GM23338 (cell line): Measurements from ENCODE around the gene KRTAP5-2. TPM values are rescaled to one million over a fixed set of nuclear protein-coding genes. Genes with fewer than 3 reads are reported as not detected.

Source experiments
- ATAC-seq: fragments of 200-7000 bp; cut with Tn5 transposase; 3 replicates; pipeline ENCODE4 v1.9.1; 2020
- DNase-seq: peaks from one replicate; pipeline ENCODE4 v3.0.0-alpha.2; 2015; ENCODE audit warnings: low spot score
- H2AFZ ChIP-seq: fragments of 200-600 bp; sonication (generic); 2 replicates; pipeline ENCODE4 v1.8.0; 2016; ENCODE audit warnings: antibody characterized with exemption, mild to moderate bottlenecking, moderate library complexity
- H3F3A ChIP-seq: fragments of 200-600 bp; sonication (generic); replicated peaks from 2 replicates; pipeline ENCODE4 v1.8.0; 2017; ENCODE audit warnings: antibody characterized with exemption, mixed run types, low read depth
- H3K27ac ChIP-seq: fragments of 200-600 bp; sonication (generic); 2 replicates; pipeline ENCODE4 v1.6.1; 2016; ENCODE audit warnings: low read depth
- H3K27me3 ChIP-seq: fragments of 200-600 bp; sonication (generic); 2 replicates; pipeline ENCODE4 v1.8.0; 2016; ENCODE audit warnings: mild to moderate bottlenecking, mixed run types, moderate library complexity; ENCODE audit not compliant: insufficient read depth
- H3K36me3 ChIP-seq: fragments of 200-600 bp; sonication (generic); 2 replicates; pipeline ENCODE4 v1.8.0; 2016; ENCODE audit warnings: mild to moderate bottlenecking; ENCODE audit not compliant: insufficient read depth
- H3K4me1 ChIP-seq: fragments of 200-600 bp; sonication (generic); 2 replicates; pipeline ENCODE4 v1.8.0; 2016; ENCODE audit warnings: mild to moderate bottlenecking, moderate library complexity; ENCODE audit not compliant: insufficient read depth
- H3K4me2 ChIP-seq: fragments of 200-600 bp; sonication (generic); 2 replicates; pipeline ENCODE4 v1.7.1; 2017; ENCODE audit warnings: mixed run types
- H3K4me3 ChIP-seq: fragments of 200-600 bp; sonication (generic); 2 replicates; pipeline ENCODE4 v1.6.1; 2016; ENCODE audit warnings: mixed run types
- H3K79me2 ChIP-seq: fragments of 200-600 bp; sonication (generic); replicated peaks from 2 replicates; pipeline ENCODE4 v1.8.0; 2017; ENCODE audit warnings: mild to moderate bottlenecking; ENCODE audit not compliant: insufficient read depth
- H3K9me2 ChIP-seq: fragments of 200-600 bp; sonication (generic); 2 replicates; pipeline ENCODE4 v1.8.0; 2017; ENCODE audit not compliant: insufficient read depth
- H4K20me1 ChIP-seq: fragments of 200-600 bp; sonication (generic); replicated peaks from 2 replicates; pipeline ENCODE4 v1.8.0; 2017; ENCODE audit warnings: mild to moderate bottlenecking; ENCODE audit not compliant: insufficient read depth
- H3K27ac Mint-ChIP-seq: 2 replicates; pipeline ENCODE4 v1.8.0; 2020; ENCODE audit warnings: inconsistent platforms, mild to moderate bottlenecking, moderate library complexity, mixed read lengths
- H3K27me3 Mint-ChIP-seq: 3 replicates; pipeline ENCODE4 v1.8.0; 2022; ENCODE audit warnings: low read depth, mild to moderate bottlenecking, moderate library complexity, mixed read lengths, inconsistent platforms; ENCODE audit not compliant: insufficient read depth, poor library complexity
- H3K36me3 Mint-ChIP-seq: 3 replicates; pipeline ENCODE4 v1.8.0; 2021; ENCODE audit warnings: low read depth, mild to moderate bottlenecking, inconsistent platforms, moderate library complexity, mixed read lengths
- H3K4me1 Mint-ChIP-seq: 3 replicates; pipeline ENCODE4 v1.8.0; 2020; ENCODE audit warnings: mild to moderate bottlenecking, inconsistent platforms, mixed read lengths
- H3K4me3 Mint-ChIP-seq: 3 replicates; pipeline ENCODE4 v1.8.0; 2021; ENCODE audit warnings: moderate library complexity, mild to moderate bottlenecking, inconsistent platforms, mixed read lengths
- H3K9me3 Mint-ChIP-seq: 3 replicates; pipeline ENCODE4 v1.8.0; 2020; ENCODE audit warnings: moderate library complexity, mild to moderate bottlenecking, inconsistent platforms, mixed read lengths
- CREB1 ChIP-seq: fragments of 250-450 bp; sonication (Bioruptor Pico); IDR thresholded peaks from 2 replicates; pipeline ENCODE4 v1.5.0; 2020; ENCODE audit warnings: low read depth, mild to moderate bottlenecking, moderate library complexity
- CTCF ChIP-seq, 2 experiments: fragments of 200-600 bp in 1 of 2; sonication (generic) in 1 of 2; conservative IDR thresholded peaks; 2 replicates each; pipeline versions ENCODE4 v1.5.1 to v1.6.1; 2016 to 2017; ENCODE audit warnings: antibody characterized with exemption in 2 of 2, low read depth in 2 of 2, mild to moderate bottlenecking in 2 of 2, moderate library complexity in 1 of 2
- ETS1 ChIP-seq: IDR thresholded peaks from 2 replicates; pipeline ENCODE4 v1.6.1; 2016; ENCODE audit warnings: antibody characterized with exemption
- EZH2 ChIP-seq: fragments of 200-600 bp; sonication (generic); IDR thresholded peaks from one replicate; pipeline ENCODE4 v1.8.0; 2017; ENCODE audit warnings: antibody characterized with exemption, mild to moderate bottlenecking, low read depth; ENCODE audit not compliant: unreplicated experiment
- EZH2phosphoT487 ChIP-seq: fragments of 200-600 bp; sonication (generic); IDR thresholded peaks from one replicate; pipeline ENCODE4 v1.8.1; 2018; ENCODE audit warnings: antibody characterized with exemption; ENCODE audit not compliant: unreplicated experiment
- JUNB ChIP-seq: IDR thresholded peaks from one replicate; pipeline ENCODE4 v1.6.1; 2016; ENCODE audit warnings: antibody characterized with exemption; ENCODE audit not compliant: unreplicated experiment
- NANOG ChIP-seq: IDR thresholded peaks from 2 replicates; pipeline ENCODE4 v1.6.1; 2016; ENCODE audit warnings: antibody characterized with exemption, borderline replicate concordance
- POLR2AphosphoS5 ChIP-seq: IDR thresholded peaks from 2 replicates; pipeline ENCODE4 v1.6.1; 2016; ENCODE audit warnings: antibody characterized with exemption, low read depth
- REST ChIP-seq: IDR thresholded peaks from one replicate; pipeline ENCODE4 v1.6.1; 2018; ENCODE audit warnings: antibody characterized with exemption; ENCODE audit not compliant: unreplicated experiment
- STAT1 ChIP-seq: IDR thresholded peaks from one replicate; pipeline ENCODE4 v1.6.1; 2016; ENCODE audit warnings: antibody characterized with exemption; ENCODE audit not compliant: unreplicated experiment
- ZNF114 ChIP-seq: fragments of 250-450 bp; sonication (Bioruptor Pico); IDR thresholded peaks from 2 replicates; pipeline ENCODE4 v1.5.0; 2020; ENCODE audit warnings: mild to moderate bottlenecking, moderate library complexity
- ZNF331 ChIP-seq: fragments of 250-450 bp; sonication (Bioruptor Pico); IDR thresholded peaks from 2 replicates; pipeline ENCODE4 v1.5.0; 2020; ENCODE audit warnings: low read depth, mild to moderate bottlenecking, moderate library complexity
- ZNF462 ChIP-seq: fragments of 250-450 bp; sonication (Bioruptor Pico); IDR thresholded peaks from 2 replicates; pipeline ENCODE4 v1.5.0; 2020; ENCODE audit warnings: mild to moderate bottlenecking, moderate library complexity
- polyA plus RNA-seq: library from polyadenylated mRNA; unstranded; fragments of >200 nt; fragmentation: Nextera tagmentation; extraction: Ambion mirVana; gene quantifications from 2 replicates; pipeline ENCODE4 v1.2.1, GENCODE V29; 2016
- total RNA-seq: library from RNA; depleted of rRNA; stranded (reverse); fragments of >200 nt; shearing (Covaris generic); gene quantifications from 2 replicates; pipeline ENCODE4 v1.2.3, GENCODE V29; 2014

Gene KRTAP5-2
- total and polyA plus RNA-seq, 2 experiments from 2014 or later: not detected

GRCh38 chr11:1603629-1604028 lies 5.5 kb upstream of the KRTAP5-2 start:
- Mint-ChIP-seq H3K4me3 (no peak overlapping the region), H3K27ac (no peak overlapping the region), H3K4me1 (peaks cover 15% of the 10 kb centered on the region), H3K9me3 (peaks cover 20% of the 10 kb centered on the region), H3K27me3 (peaks cover 9% of the 10 kb centered on the region), H3K36me3 (peaks cover 5% of the 10 kb centered on the region; the same call in 1 of the 3 replicates)
- no peak for TF ChIP-seq JUNB
- TF ChIP-seq ZNF114: no peak
- TF ChIP-seq ETS1: no peak
- no peak for TF ChIP-seq ZNF331 (CRISPR knock-in tag)
- no peak for TF ChIP-seq NANOG
- no peak for TF ChIP-seq CREB1 (CRISPR knock-in tag)
- TF ChIP-seq EZH2: no peak
- TF ChIP-seq REST: no peak
- TF ChIP-seq POLR2AphosphoS5: no peak
- TF ChIP-seq ZNF462 (CRISPR knock-in tag): no peak
- TF ChIP-seq EZH2phosphoT487: no peak
- no peak for TF ChIP-seq CTCF (conservative IDR thresholded peaks at IDR 0.05; ENCODE audit: low read depth in 2 of 2)
- no peak for TF ChIP-seq STAT1
- Histone ChIP-seq H3K9me2 (no peaks in the 10 kb centered on the region), H2AFZ (no peak overlapping the region), H3K79me2 (no peaks in the 10 kb centered on the region), H3K27me3 (no peaks in the 10 kb centered on the region), H3K27ac (no peak overlapping the region), H3K4me1 (no peaks in the 10 kb centered on the region), H3F3A (no peaks in the 10 kb centered on the region), H3K36me3 (no peaks in the 10 kb centered on the region), H3K4me2 (no peak overlapping the region), H4K20me1 (no peaks in the 10 kb centered on the region), H3K4me3 (no peak overlapping the region)
- ATAC-seq (no peak), DNase-seq (no peak)
